Pancreas (tissue), 10 donors: ENCODE data around the gene VTN. TPM values are rescaled to one million over a fixed set of nuclear protein-coding genes. Genes with fewer than 3 reads are reported as not detected.

Experiments
- ATAC-seq, 4 donors: fragments of 200-7000 bp; cut with Tn5 transposase; one replicate each; pipeline versions ENCODE4 v1.8.0 to v1.9.1; 2020; ENCODE audit warnings: mild to moderate bottlenecking in 4 of 4, moderate library complexity in 4 of 4
- DNase-seq, 6 donors: peaks; one replicate each; pipeline ENCODE4 v3.0.0-alpha.2; 2020
- FAIRE-seq: peaks from 2 replicates; lab custom pipeline; 2012; peaks lifted over from hg19 to GRCh38; lab: Jason Lieb, UNC
- H3K27ac ChIP-seq, 4 donors: fragments of 200-600 bp; sonication (generic); 1 replicate in 3 of 4; 2 replicates in 1 of 4; pipeline versions ENCODE4 v1.5.0 to v1.8.0; 2020
- H3K27me3 ChIP-seq, 4 donors: fragments of 200-600 bp; one replicate each; pipeline ENCODE4 v1.8.0; 2021
- H3K36me3 ChIP-seq, 3 donors: fragments of 200-600 bp; sonication (generic) in 1 of 3; one replicate each; pipeline versions ENCODE4 v1.5.0 to v1.8.0; 2020 to 2021
- H3K4me1 ChIP-seq, 3 donors: fragments of 200-600 bp; one replicate each; pipeline ENCODE4 v1.8.0; 2021
- H3K4me3 ChIP-seq, 4 donors: fragments of 200-600 bp; sonication (generic) in 2 of 4; one replicate each; pipeline versions ENCODE4 v1.5.0 to v1.8.0; 2020 to 2021
- H3K9me3 ChIP-seq, 4 donors: fragments of 200-600 bp; one replicate each; pipeline ENCODE4 v1.8.0; 2021
- WGBS, 2 donors: extraction: QIAGEN DNeasy Blood & Tissue Kit; methylation state at CpG; one replicate each; pipeline ENCODE4 v1.1.7; 2013; 5-methylcytosine and 5-hydroxymethylcytosine counted together
- intact Hi-C, 3 donors: fragments of 100-400 bp; cut with DNase I; formaldehyde crosslinking; loops; one replicate each; pipeline versions ENCODE4 v1.11.1 to v1.14.2; 2022
- polyA plus RNA-seq, 2 donors: library from polyadenylated mRNA; stranded (reverse); fragments of 200-250 nt; gene quantifications; one replicate each; pipeline ENCODE4 v1.2.3, GENCODE V29; 2013
- total RNA-seq, 6 donors: library from RNA; stranded (reverse); fragmentation: NEBNext Ultra II Directional in 4 of 6; extraction: Animal tissue kit (Norgen Biotek cat#: 25700) in 4 of 6; gene quantifications; one replicate each; pipeline versions ENCODE4 v1.2.1 to v1.2.4, GENCODE V29; 2021 to 2023
- TF ChIP-seq, protein P1 (sequence below), 4 donors: fragments of 200-600 bp; sonication (generic) in 3 of 4; IDR thresholded peaks; one replicate each; pipeline versions ENCODE4 v1.5.0 to v1.8.0; 2021; ENCODE audit warnings: antibody characterized with exemption in 4 of 4
- donor health status: healthy with polysubstance abuse.
- donor health status: DM: no; HTN: no; CAD: no; lungs with moderate emphysema.
- donor health status: DM: no; HTN: no; CAD: no.
- donor health status: control.
- donor health status: control.
- donor health status: Bipolar disorder and iron deficiency.
- donor health status: DM: yes; HTN: yes; CAD: no.
- donor health status: DM: no; HTN: no; CAD: no.
- donor health status: DM: no; HTN: no; CAD: no.
- donor health status: DM: yes; HTN: yes; CAD: no.

The VTN gene
- total and polyA plus RNA-seq, 8 donors, result 5.2 to 21.6 (median 12.1) TPM

DNA sequence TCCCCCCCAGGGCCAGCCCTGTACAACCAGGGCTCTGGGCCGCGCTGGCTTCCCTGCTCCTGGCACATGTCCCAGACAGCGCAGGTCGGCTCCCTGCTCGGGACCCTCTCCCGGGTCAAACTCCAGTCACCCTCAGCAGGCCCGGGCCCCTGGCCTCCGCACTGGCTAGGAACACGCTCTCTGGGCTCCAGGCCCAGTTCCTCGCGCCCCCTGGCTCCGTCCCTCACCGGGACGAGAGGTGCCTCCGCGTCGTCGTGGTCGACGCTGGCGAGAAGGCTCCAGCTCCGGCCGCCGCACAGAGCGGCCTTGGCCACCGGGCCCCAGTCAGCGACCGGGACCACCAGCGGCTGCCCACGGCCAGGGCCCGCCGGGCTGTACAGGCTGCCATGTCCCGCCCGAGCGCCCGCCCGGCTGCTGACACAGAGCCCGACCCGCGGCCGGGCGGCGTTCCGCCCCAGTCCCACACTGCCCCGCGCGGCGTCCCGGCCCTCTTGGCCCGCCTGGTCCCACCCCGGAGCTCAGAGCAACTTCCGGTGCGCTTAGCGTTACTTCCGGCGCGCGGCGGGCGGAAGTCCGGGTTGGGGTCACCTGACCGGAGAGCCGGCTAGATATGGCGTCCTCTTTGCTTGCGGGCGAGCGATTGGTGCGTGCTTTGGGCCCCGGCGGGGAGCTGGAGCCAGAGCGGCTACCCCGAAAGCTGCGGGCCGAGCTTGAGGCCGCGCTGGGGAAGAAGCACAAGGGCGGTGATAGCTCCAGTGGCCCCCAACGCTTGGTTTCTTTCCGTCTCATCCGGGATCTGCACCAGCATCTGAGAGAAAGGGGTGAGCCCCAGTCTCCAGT is 12.8 kb downstream of the VTN start, which contains the start of gene POLDIP2:
Gene POLDIP2, minus strand, starts transcription at position 467 of the 840 bp plus-strand sequence. Its CDS starts 79 bp downstream, at position 388.
- no peaks in the 10 kb centered on the region for H3K9me3 ChIP-seq
- DNase-seq, result peak; percentile 94 to 99 (median 95)
- peaks cover 3 to 50% (median 20%) of the 10 kb centered on the region in 3 donors for H3K36me3 ChIP-seq
- H3K27ac ChIP-seq, result peak within 1 kb of the TSS; percentile 81 to 92 (median 84)
- ATAC-seq, result peak; percentile 98 to 99 (median 99)
- TF ChIP-seq, protein P1, sequence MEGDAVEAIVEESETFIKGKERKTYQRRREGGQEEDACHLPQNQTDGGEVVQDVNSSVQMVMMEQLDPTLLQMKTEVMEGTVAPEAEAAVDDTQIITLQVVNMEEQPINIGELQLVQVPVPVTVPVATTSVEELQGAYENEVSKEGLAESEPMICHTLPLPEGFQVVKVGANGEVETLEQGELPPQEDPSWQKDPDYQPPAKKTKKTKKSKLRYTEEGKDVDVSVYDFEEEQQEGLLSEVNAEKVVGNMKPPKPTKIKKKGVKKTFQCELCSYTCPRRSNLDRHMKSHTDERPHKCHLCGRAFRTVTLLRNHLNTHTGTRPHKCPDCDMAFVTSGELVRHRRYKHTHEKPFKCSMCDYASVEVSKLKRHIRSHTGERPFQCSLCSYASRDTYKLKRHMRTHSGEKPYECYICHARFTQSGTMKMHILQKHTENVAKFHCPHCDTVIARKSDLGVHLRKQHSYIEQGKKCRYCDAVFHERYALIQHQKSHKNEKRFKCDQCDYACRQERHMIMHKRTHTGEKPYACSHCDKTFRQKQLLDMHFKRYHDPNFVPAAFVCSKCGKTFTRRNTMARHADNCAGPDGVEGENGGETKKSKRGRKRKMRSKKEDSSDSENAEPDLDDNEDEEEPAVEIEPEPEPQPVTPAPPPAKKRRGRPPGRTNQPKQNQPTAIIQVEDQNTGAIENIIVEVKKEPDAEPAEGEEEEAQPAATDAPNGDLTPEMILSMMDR (IDR thresholded peaks at IDR 0.05), result no peak
- no peaks in the 10 kb centered on the region for H3K27me3 ChIP-seq
- WGBS, 2 donors, result 0% methylated on average over 73 to 80 of the region's 80 CpGs
- no peak for FAIRE-seq
- H3K4me3 ChIP-seq, result peak within 1 kb of the TSS; percentile 91 to 99 (median 96)
- H3K4me1 ChIP-seq, result peaks cover 0 to 17% (median 16%) of the 10 kb centered on the region in 3 donors
- intact Hi-C loops, result no loop called here

DNA sequence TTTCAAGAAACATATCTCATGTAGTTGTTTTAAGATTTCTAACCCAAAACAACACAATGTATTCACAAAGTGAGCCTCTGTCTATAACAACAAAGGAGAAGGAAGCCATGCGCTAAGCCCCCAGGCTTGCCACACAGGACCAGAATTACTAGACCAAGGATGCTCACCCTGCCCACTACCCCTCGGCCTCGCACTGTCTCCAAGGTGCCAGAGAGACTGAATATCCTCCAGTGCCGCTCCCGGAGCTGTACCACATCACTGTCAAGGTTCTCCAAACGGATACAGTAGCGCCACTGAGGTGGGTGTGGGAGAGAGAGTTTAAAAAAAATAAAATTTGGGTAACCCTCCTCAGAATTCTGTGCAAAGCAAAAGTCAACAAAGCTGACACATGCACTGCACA is 19.8 kb downstream of the VTN start:
- TF ChIP-seq, protein P1 (IDR thresholded peaks at IDR 0.05), result no peak
- intact Hi-C loops, result no loop called here
- Histone ChIP-seq H3K4me3 (no peak overlapping the region), H3K9me3 (no peaks in the 10 kb centered on the region), H3K27me3 (no peaks in the 10 kb centered on the region), H3K4me1 (peaks cover 26 to 34% (median 28%) of the 10 kb centered on the region in 3 donors), H3K36me3 (peaks cover 0 to 50% (median 27%) of the 10 kb centered on the region in 3 donors), H3K27ac (no peak overlapping the region)
- 84 to 86% methylated on average over 7 of the region's 7 CpGs for WGBS, 2 donors
- DNase-seq, result no peak
- no peak for FAIRE-seq
- no peak for ATAC-seq

DNA sequence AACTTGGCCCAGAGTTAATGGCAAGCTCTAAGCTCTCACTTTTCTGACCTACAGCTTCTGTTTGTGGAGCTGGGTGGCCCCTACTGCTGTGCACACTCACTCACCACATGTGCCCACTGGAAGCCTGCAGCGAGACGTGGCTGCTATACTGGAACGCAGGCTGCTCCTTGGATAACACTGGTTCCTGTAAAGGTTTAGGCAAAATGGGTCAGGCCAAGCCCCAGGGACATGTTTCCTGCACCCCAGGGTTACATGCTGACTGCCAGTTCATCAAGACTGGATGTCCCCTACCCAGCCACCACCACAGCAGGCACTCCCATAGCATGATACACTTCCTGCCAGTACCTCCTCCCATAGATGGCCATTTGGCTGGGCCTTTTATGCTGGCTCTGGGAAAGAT is 21.1 kb downstream of the VTN start:
- DNase-seq (no peak), ATAC-seq (no peak), FAIRE-seq (no peak)
- 71 to 78% methylated on average over 3 of the region's 3 CpGs for WGBS, 2 donors
- H3K36me3 ChIP-seq, result peaks cover 5 to 52% (median 27%) of the 10 kb centered on the region in 3 donors
- intact Hi-C loops, result no loop called here
- no peaks in the 10 kb centered on the region for H3K27me3 ChIP-seq
- H3K4me1 ChIP-seq, result peaks cover 30 to 43% (median 32%) of the 10 kb centered on the region in 3 donors
- no peak overlapping the region for H3K27ac ChIP-seq
- TF ChIP-seq, protein P1 (IDR thresholded peaks at IDR 0.05), result no peak
- H3K9me3 ChIP-seq, result no peaks in the 10 kb centered on the region
- H3K4me3 ChIP-seq, result no peak overlapping the region

DNA sequence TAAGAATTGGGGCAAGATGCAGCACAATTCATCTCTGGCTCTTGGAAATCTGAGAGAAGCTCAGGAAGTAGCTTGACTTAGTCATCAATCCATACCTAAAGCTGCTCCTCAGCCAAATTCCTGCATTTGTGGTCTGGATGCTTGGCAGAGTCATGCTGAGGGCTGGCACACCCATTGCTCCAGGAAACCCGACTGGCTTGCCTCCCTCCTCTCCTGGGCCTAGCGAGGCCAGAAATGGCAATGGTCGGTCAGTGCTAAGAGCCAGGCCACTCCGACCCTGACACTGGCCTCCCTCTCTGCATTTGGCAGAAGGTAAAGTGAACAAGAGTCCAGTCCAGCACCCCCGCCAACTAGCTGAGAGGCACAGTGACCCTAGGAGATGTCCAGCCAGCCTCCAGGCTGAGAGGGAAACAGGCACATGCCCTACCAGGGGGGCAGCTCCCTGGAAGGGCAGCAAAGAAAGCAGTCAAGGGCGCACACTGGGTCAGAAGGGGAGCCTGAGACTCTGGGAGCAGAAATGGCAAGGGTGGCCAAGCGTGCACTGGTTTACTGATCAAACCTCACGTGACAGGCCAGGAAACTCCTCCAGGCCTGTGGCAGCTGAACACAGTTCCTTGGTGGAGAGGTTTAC is 22.7 kb downstream of the VTN start:
- H3K27ac ChIP-seq, result peak overlapping the region; percentile 46 to 83 (median 74)
- WGBS, 2 donors, result 34 to 35% methylated on average over 8 of the region's 8 CpGs
- DNase-seq, result peak in 3 of 6 donors; percentile 42 to 53 (median 47)

More for the DNA sequence above, 22.7 kb downstream of the VTN start:
- Histone ChIP-seq H3K36me3 (peaks cover 5 to 53% (median 21%) of the 10 kb centered on the region in 3 donors), H3K4me1 (peaks cover 30 to 43% (median 32%) of the 10 kb centered on the region in 3 donors), H3K4me3 (peak overlapping the region in 1 of 4 donors; percentile 14), H3K27me3 (no peaks in the 10 kb centered on the region), H3K9me3 (no peaks in the 10 kb centered on the region)
- ATAC-seq (peak; percentile 5 to 30 (median 22)), FAIRE-seq (no peak)
- TF ChIP-seq, protein P1 (IDR thresholded peaks at IDR 0.05), result no peak
- intact Hi-C loops, result no loop called here
